GOT3 (cell line): ENCODE data around the gene PARD3B.
"Not testable (repeated sequence)": the region's sequence is repeated elsewhere in the genome, so short reads cannot be mapped to it uniquely, and the experiment has no call there.

ENCODE experiments used
- DNase-seq: peaks from one replicate; lab custom pipeline; 2025; ENCODE audit warnings: mixed read lengths; lab: John Stamatoyannopoulos, UW

The PARD3B gene

DNA sequence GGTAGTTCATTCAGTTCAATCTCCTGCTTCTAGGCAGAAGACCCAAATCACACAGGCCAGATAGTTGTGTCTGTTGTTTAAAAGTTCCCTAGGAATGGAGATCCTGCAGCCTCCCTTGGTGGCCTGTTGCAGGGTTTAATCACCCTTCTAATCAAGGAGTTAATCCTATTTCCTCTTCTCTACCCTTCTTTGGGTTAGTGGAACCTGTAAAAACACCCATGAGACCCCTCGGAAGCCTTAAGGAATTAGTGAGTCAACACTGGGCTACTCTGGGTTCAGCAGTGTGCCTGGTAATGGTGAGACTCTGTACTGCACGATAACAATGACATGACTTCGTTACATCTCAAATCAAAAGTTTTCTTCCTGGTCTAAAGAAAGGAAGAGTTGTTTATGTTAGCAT, 919.4 kb downstream of the PARD3B start:
- no peak for DNase-seq

DNA sequence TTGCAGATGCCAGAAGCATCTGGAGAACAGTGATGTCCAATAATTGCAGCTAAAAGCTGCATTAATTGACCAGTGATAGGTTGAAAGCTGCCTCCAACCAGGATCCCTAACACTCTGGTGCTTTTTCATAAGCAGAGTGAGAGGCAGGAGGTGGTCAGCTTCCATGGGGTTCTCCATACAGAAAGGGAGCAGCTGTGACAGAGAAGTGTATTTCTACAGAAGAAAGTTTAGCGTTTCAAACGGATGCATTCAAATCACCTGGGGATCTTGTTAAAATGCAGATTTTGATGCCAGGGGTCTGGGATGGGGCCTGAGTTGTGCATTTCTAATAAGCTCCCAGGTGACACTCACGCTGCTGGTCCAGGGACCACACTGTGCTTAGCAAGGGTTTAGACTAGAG, 920.5 kb downstream of the PARD3B start:
- no peak for DNase-seq

DNA sequence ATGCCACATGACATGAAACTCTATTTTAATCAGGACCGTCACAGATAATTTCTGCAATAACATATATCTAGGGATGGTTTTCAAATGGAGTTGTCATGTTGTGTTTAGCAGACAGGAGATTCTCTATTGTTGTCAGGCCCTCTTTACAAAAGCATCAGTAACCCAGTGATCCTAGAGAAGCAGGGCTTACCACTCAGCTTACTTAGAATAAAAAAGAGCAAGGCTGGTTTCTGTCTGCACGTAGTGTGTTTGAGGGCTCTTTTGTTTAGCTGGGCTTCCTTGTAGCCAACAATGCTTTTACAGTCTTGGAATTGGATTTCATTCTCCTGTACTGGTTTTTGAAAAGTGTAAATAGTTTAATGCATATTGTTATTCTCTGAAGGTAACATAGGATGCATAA, 926.5 kb downstream of the PARD3B start:
- no peak for DNase-seq

DNA sequence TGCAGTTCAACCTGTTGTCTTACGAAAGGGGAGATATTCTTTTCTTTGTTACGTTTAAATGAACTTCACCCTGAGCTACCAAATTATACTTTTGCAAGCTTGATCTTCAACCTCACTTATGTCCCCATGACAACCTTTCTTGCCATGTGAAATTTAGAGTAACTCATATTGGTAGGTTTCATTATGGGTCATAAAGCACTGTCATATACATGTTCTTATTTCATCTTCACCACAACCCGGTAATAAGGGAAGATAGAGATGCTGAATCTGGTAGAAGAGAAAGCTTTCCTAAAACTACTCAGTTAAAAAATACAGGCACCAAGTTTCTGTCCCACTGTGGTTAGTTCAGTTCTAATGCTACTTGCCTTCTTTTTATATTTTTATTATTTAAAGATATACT, 928.5 kb downstream of the PARD3B start:
- DNase-seq, result no peak

DNA sequence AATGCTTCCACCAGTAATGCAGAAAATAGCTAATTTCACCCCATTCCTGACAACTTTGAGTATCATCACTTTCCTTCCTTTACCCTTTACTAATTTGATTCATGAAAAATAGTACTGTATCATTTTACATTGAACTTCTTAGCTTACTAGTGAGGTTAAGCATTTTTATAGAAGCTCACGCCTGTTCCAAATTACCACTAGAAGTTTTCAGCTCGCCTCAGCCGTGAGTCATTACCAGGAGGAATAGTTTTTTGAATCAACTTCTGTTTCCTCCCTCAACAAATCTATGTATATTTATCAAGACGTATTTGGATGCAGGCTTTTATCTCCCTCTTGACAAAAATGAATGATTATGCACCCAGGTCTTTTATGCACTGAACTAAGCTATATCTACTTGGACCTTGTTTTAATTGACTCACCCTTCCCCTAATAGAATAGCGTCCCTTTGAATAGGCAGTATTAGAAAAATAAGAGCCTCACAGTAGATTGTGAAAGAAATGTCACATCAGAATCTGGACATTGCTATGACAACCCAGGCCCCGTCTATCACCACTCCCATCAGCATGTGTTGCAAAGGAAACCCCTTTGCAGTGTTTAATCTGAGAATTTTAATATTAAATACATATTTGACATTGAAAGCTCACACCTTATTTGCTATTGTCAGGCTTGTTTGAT, 929.6 kb downstream of the PARD3B start:
- DNase-seq, result no peak

DNA sequence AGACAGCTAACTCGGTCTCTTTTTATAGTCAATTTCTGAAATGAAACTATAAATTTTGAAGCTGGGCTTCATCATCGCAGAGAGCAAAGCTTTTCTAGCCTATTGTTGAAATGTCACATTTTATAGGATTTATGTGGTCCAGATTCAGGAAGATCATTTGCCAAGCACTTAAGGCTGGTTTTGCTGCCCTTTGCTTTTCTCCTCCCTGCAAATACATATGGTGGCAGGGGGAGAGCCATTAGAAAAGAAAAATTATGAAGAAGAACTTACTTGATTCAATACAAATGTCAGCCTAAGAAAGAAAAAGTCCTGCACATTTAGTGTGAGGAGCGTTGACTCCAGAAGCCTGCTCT, 930.1 kb downstream of the PARD3B start:
- DNase-seq, result no peak

DNA sequence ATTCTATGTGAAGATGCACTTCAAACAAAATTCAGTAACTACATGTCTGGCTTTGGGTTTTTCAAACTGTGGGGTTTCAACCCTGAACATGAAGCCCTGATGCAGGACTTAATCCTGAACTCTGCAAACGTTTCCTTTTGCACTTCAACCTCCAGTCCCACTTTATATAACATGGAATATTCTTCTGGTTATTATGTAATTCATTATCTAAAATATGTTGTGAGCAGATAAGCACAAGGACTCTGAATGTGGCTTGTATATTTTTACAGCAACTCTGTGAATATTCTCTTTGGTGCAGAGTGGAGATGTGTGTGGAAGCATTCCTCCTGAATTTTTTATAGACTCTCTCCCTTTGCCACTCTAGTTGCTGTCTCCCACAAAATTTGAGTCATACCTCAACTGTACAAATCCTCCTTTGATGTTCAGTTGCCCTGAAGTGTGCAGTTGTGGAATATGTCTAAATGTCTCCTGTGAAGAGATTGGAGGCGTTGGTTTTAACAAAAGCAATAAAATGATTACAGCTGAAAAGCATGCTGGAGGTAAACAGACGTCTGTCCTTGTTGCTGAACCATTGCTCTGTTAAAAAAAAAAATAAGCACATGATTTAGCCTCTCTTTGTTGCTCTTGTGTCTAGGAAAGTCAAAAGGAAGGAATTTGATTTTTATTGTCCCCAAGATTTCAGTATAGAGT, 931.9 kb downstream of the PARD3B start:
- no peak for DNase-seq

DNA sequence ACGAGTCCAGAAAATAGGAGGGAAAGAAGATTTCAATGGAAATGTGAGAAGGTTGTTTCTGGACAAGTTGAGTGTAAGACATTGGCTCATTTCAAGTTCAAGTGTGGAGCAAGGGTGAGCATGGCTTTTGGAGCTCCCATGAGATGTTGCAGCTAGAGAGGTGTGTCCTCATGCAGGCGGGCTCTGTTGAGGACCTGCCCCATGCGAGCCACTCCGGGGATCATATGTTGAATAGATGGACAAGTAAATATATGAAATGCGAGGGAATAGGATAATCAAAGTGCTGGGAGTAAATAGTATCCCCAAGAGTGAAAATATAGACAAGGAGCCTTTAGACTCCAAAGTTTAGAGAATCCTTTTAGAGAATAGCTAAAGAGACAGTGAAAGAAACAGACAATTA, 936.6 kb downstream of the PARD3B start:
- DNase-seq, result no peak

DNA sequence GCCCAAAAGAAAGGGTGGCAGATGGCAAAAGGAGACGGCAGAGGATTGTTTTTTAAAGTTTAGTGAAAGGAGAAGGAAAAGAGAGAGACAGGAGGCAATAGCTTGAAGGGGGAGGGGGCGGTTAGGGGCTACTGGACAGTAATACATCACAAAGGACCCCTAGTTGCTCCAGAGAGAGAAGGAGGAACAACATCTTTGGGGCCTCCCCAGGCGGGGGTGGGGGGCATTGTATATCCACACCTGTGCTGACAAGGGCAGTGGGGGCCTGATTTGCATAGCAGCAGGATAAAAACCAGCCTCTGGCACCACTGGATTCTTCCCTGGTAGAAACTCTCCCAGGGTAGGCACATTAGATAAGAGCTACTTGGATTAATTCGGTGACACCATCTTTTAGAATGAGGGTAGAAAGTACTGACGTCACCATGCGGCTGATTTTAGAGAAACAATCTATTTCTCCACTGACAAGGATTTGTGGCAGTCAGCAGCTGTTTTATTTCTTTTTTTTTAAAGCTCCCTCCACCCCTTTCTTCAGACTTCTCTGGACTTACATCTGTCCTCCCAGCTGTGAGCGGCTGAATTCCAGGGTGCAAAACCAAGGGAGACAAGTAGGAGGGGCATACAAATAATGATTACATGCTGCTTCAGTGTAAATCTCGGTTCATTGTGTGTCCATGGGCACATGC, 937.3 kb downstream of the PARD3B start:
- no peak for DNase-seq

DNA sequence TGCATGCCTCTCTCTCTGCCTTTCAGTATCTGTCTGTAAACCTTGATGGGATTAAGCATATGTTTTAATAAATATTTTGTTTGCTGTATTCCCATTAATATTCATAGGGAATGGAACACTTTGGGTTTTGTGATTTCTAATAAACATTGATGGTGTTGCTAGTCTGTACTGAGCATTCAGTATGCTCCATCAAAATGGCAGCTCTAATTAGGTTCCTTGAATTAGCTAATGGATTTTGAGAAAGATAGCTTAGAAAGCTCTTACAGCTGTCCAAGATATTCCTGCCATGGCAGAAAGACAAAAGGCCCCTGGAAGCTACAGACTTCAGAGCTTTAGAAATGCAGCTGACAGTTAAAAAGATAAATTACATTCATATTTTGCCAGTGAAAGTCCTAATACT, 937.8 kb downstream of the PARD3B start:
- DNase-seq, result no peak

DNA sequence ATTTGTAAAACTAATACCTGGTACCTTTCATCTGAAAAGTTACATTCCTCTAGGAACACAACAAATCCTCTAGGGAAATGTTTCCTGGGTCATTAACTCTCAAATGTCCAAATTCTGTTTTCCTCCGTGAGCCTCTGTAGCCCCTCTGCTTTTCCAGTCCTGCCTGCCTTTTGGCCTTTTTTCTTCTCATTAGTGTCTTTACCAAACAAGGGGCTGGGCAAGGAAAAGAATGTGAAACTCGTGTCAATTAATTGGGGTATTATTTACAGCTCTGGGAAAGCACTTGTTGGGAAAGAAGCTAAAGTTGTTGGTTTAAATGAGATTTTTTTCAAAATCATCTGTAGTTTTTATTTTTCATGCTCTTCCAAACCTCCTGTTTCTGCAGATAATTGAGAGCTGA, 938.9 kb downstream of the PARD3B start:
- DNase-seq, result no peak

DNA sequence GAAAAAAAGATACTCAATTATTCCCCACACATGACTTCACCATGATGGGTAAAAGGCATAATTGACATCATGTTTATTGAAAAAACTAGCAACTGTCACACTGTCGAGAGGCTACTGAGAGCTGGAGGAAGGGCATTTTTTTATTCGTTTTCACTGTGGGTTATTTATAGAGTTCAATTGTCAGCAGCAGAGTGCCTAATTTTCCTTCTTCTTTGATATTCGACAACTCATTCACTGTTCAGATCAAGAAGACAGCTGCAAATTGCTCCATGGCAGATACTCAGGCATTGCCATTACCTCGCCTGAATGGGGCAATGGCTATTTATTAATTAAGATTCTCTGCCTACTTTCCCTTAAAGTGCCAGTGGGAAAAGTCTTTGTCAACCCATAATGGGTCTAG, 939.5 kb downstream of the PARD3B start:
- no peak for DNase-seq

DNA sequence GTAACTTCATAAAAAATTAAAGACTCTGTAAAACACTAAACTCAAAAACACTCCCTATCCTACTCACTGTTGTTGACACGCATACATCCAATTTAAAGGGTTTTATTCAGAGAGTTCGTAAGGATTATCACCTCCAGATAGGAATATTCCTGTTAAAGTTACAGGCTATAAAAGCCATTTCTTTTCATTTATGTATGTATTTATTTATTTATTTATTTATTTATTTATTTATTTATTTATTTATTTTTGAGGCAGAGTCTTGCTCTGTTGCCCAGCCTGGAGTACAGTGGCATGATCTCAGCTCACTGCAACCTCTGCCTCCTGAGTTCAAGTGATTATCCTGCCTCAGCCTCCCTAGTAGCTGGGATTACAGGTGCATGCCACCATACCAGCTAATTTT, 948.3 kb downstream of the PARD3B start:
- DNase-seq, result not testable (repeated sequence)

DNA sequence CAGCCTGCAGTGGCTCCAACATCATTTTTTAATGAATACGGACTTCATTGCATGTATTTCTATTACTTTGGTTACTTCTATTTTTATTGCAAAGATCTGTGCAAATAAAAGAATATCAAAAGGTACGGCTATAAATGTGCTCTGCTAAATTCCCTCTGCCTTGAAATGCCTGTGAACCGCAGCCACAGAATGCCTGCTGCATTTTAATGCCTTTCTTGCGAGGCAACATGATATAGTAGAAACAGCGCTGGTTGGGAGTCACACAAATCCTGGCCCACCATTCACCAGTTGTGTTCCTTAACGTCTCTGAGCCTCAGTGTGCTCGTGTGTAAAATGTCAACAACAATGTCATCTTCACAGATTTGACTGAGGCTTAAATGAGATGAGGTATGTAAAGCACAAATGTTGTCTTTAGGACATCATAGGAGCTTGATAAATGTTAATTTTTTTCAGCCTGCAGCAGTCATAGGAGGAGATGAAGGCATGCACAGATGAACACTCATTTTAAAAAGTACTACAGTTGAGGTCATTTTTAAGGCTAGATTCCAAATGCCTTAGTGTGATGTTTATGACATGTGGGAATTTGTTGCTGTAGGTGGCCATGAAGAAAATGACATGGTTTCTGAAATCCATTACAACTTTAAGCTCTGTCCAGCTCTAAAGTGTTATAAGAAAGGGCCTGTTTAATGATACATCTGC, 949.4 kb downstream of the PARD3B start:
- DNase-seq, result no peak

DNA sequence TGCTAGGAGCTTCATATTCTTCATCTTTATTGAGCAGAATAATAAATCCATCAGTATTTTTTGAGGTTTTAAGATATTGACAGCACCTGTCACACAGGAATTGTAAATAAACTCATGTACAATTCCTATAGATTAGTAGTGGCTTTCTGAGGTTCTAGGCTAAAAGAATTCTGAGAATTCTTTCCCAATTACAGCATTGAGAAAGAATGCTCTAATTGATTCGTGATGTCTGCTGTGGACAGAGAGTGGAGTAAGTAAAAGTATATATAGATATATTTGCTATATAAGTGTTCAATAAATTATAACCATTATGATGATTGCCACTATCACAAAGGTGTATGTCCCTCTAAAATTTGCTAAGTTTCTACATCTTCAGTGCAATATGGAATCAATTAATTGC, 950.5 kb downstream of the PARD3B start:
- DNase-seq, result no peak

DNA sequence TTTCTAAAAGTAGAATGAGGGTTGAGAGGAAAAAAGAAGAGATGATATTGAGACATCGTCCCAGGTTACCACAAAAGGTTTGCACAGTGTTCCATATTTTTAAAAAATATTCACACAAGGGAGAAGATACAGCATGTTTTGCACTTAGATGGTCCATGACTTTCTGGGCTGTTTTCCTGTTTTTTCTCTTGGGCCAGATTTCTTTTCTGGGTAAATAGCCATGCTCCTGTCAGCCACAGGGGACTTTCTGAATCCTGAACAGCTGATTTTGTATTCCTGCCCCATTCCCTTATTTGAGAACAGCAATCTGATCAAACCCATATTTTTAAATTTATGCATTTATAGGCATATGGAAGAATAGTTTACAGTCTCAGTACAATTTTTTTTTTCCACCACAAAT, 951.1 kb downstream of the PARD3B start:
- DNase-seq, result no peak

DNA sequence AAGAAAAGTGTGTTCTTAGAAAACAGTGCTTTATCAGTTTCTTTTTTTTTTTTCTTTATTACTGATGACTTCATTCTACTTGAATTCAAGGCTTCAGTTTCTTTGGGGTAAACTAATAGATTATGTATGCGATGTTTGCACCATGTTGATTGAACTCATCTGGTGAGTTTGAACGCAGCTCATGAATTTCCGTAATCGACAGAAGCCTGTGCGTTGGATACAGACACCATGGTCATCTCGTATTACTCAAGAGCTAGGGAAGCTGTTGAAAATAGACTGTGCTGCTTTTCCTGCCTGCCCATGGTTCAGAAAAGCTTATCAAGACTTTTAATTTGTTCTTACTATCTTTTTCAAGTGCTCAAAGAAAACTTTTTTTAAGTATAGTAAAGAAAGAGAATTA, 951.5 kb downstream of the PARD3B start:
- no peak for DNase-seq

DNA sequence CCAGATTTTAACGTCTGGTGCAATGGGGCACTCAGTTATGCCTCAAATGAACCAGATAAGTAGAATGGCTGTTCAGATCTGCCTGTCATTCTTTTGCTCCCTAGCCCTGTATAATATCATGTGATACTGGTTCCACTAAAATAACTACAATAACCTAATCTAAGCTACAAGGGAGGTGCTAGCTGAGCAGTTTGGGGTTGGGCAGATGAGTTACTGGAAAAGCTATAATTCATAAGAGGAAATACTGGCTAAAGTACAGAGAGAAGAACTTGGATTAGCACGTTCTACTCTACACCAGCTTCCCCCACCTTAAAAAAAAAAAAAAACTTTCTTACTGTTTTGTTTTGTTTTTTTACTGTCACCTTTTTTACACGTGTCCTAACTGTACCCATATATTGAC, 953.7 kb downstream of the PARD3B start:
- no peak for DNase-seq

DNA sequence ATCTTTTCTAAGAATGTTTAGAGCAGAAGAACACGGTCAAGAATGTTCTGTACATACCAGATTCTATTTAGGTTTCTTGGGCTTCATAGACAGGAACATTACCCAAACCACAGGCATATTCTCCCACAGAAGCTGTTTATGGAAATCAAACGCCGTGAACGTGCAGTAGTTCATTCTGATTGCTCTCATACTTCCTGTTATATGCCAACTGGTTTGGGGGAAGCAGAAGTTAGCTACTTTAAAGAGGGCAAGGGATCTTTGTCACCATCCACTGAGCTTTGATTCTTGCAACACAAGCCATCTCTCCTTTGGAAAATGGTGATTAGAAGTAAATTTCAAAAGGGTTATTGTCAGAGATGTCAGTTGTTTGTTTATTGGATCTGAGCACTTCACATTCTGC, 954.8 kb downstream of the PARD3B start:
- DNase-seq, result no peak

DNA sequence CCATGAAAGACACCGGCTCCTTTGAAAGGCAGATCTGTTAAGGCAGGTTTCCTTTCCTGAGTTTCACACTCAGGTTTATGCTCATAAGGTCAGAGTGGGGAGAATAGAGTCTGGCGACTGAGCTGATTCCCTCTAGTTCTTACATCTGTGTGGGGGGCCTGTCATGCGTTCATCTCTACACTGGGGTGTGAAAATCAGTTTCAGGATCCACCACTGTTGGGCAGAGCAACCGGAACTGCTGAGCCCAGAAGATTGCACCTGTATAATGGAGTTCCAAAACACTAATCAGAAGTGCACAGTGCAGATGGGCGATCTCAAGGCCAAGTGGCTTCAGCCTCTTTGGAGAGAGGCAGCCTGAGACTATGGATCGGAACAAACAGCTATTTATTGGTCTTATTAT, 955.7 kb downstream of the PARD3B start:
- no peak for DNase-seq

DNA sequence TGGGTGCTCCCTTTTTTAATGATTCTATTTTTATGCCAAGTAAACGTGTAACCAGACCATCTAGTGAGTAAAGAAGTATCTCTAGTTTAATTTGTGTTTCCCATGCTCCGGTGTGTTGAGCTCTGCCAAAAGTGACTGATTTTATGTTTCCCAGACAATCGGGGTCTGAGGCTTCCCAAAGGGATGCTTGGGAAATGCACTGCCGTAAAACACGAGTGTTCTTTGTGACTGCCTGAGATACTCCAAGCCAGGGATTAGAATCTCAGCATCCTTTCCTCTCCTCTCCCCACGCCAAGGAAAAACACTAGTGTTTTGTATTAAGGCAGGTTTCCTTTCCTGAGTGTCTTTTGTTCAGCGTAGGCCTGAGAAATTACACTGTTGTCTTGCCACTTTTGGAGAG, 956.6 kb downstream of the PARD3B start:
- no peak for DNase-seq

DNA sequence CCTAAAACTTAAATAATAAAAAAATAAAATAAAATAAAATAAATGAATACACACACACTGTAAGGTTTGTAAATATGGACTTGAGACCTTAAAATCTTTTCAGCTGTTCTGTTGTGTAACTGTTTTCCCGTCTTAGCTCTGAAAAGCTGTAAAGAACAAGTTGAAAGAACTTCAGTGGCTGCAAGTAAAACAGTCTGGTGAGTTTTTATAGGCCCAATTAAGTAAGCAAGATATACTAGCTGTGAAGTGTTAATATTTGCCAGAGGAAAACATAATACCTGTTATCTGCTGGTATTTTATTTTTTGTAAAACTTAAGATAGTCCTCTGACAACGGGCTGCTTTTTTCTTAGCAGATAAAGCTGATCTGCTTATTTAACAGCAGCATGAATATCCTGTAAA, 960.1 kb downstream of the PARD3B start:
- no peak for DNase-seq

DNA sequence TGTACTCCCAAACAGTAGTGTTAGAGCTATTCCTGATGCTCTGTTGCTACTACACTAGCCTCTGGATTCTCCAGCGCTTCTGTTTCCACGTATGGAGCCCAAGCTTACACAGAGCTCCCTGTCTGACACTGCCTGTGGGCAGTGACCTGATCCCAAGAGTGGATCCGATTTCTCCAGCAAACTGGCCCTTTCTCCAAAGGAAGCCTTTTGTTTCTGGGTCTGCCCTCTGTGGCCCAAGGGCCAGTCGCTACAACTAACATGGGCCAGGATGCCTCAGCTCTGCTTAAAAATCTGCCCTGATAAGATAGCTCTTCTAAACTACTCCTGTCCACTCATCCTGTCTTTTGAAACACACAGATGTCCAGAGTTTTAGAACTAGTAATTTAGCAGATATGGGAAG, 964.4 kb downstream of the PARD3B start:
- no peak for DNase-seq
